HepG2 (cell line): ENCODE results near the gene ATP8B1. TPM values are rescaled to one million over a fixed set of nuclear protein-coding genes. Genes with fewer than 3 reads are reported as not detected.

Experiments
- HNF1A ChIP-seq, 2 experiments: sonication (generic) in 1 of 2; formaldehyde crosslinking in 1 of 2; IDR thresholded peaks; 2 replicates each; pipeline versions ENCODE4 v1.4.0 to v1.6.1; 2016 to 2020; ENCODE audit warnings: borderline replicate concordance in 1 of 2, low read depth in 1 of 2, mild to moderate bottlenecking in 1 of 2, missing genetic modification reagents in 1 of 2
- HNF1B ChIP-seq: sonication (generic); formaldehyde crosslinking; IDR thresholded peaks from 2 replicates; pipeline ENCODE4 v1.5.1; 2020; ENCODE audit warnings: mild to moderate bottlenecking, moderate library complexity, missing genetic modification reagents
- KDM5B ChIP-seq: sonication (generic); formaldehyde crosslinking; IDR thresholded peaks from 2 replicates; pipeline ENCODE4 v1.4.0; 2020; ENCODE audit warnings: missing genetic modification reagents, mild to moderate bottlenecking, borderline replicate concordance
- MTERF4 ChIP-seq: sonication (generic); formaldehyde crosslinking; IDR thresholded peaks from 2 replicates; pipeline ENCODE4 v1.8.0; 2023; ENCODE audit warnings: mild to moderate bottlenecking, missing genetic modification reagents
- MTF1 ChIP-seq: sonication (generic); formaldehyde crosslinking; IDR thresholded peaks from 2 replicates; pipeline ENCODE4 v1.5.0; 2020; ENCODE audit warnings: missing genetic modification reagents
- NFE2L2 ChIP-seq: fragments of 150-350 bp; IDR thresholded peaks from 2 replicates; pipeline ENCODE4 v1.6.1; 2014; ENCODE audit warnings: low read length
- NFIC ChIP-seq: IDR thresholded peaks from 2 replicates; pipeline ENCODE4 v1.6.1; 2012; ENCODE audit warnings: mild to moderate bottlenecking, low read length, inconsistent platforms
- PAF1 ChIP-seq: IDR thresholded peaks from 2 replicates; pipeline ENCODE4 v1.6.1; 2016; ENCODE audit warnings: missing genetic modification reagents, missing compliant biosample characterization
- PHB2 ChIP-seq: fragments of 450-650 bp; IDR thresholded peaks from 2 replicates; pipeline ENCODE4 v1.6.1; 2018; ENCODE audit not compliant: partially characterized antibody
- PHF21A ChIP-seq: sonication (generic); formaldehyde crosslinking; IDR thresholded peaks from 2 replicates; pipeline ENCODE4 v1.5.0; 2020; ENCODE audit warnings: mild to moderate bottlenecking, missing genetic modification reagents
- SCMH1 ChIP-seq: sonication (generic); formaldehyde crosslinking; IDR thresholded peaks from 2 replicates; pipeline ENCODE4 v1.9.0; 2021; ENCODE audit warnings: missing genetic modification reagents, mild to moderate bottlenecking, borderline replicate concordance
- TAF1 ChIP-seq: sonication (generic); formaldehyde crosslinking; IDR thresholded peaks from 2 replicates; pipeline ENCODE4 v1.4.0; 2020; ENCODE audit warnings: missing genetic modification reagents
- ZNF234 ChIP-seq: sonication (generic); formaldehyde crosslinking; conservative IDR thresholded peaks from 2 replicates; pipeline ENCODE4 v1.5.1; 2020; ENCODE audit warnings: mild to moderate bottlenecking, missing genetic modification reagents
- ZNF24 ChIP-seq: fragments of 450-650 bp; IDR thresholded peaks from 2 replicates; pipeline ENCODE4 v1.6.1; 2017; ENCODE audit warnings: antibody characterized with exemption, mild to moderate bottlenecking
- ZNF33B ChIP-seq: sonication (generic); formaldehyde crosslinking; IDR thresholded peaks from 2 replicates; pipeline ENCODE4 v1.5.1; 2020; ENCODE audit warnings: mild to moderate bottlenecking, missing genetic modification reagents
- ZNF460 ChIP-seq: sonication (generic); formaldehyde crosslinking; IDR thresholded peaks from 2 replicates; pipeline ENCODE4 v1.5.1; 2020; ENCODE audit warnings: missing genetic modification reagents, mild to moderate bottlenecking, borderline replicate concordance
- ZNF530 ChIP-seq: sonication (generic); formaldehyde crosslinking; IDR thresholded peaks from 2 replicates; pipeline ENCODE4 v1.5.0; 2020; ENCODE audit warnings: low read depth, mild to moderate bottlenecking, missing genetic modification reagents
- ZNF563 ChIP-seq: sonication (generic); formaldehyde crosslinking; IDR thresholded peaks from 2 replicates; pipeline ENCODE4 v1.8.0; 2022; ENCODE audit warnings: mild to moderate bottlenecking, moderate library complexity, missing genetic modification reagents
- ZNF891 ChIP-seq: sonication (generic); formaldehyde crosslinking; IDR thresholded peaks from 2 replicates; pipeline ENCODE4 v1.5.0; 2020; ENCODE audit warnings: mild to moderate bottlenecking, missing genetic modification reagents
- ZZZ3 ChIP-seq: sonication (generic); formaldehyde crosslinking; IDR thresholded peaks from 2 replicates; pipeline ENCODE4 v1.4.0; 2020; ENCODE audit warnings: missing genetic modification reagents, mild to moderate bottlenecking, borderline replicate concordance
- polyA plus RNA-seq, 8 experiments: library from polyadenylated mRNA; depleted of rRNA in 3 of 8; stranded (reverse) in 7 of 8; unstranded in 1 of 8; fragments of >200 nt; fragmentation: Illumina TruSeq in 4 of 8; extraction: Trizol in 4 of 8; gene quantifications; 2 replicates each; pipeline versions ENCODE4 v1.2.1 to v1.2.3, GENCODE V29; 2011 to 2016; ENCODE audit warnings: low read depth in 4 of 8, missing spikeins in 1 of 8, mixed read lengths in 1 of 8; ENCODE audit not compliant: insufficient read depth in 1 of 8
- total RNA-seq, 5 experiments: library from RNA; depleted of rRNA; stranded (reverse); fragments of >200 nt; fragmentation: Illumina TruSeq; extraction: Trizol; gene quantifications; 2 replicates each; pipeline ENCODE4 v1.2.3, GENCODE V29; 2016; ENCODE audit warnings: low read depth in 1 of 5

ATP8B1 gene
- total and polyA plus RNA-seq, 2 of the 13 experiments (the other 11 are each of a cell fraction or from before 2014, with no cell fraction given): 2.8 to 4.0 TPM

- TF ChIP-seq ZNF460 (no peak), ZNF33B (no peak), SCMH1 (CRISPR knock-in tag) (no peak), ZNF891 (CRISPR knock-in tag) (no peak), NFE2L2 (no peak), ZNF24 (no peak), TAF1 (peak; percentile 66; the same call in 1 of the 2 replicates), PHB2 (no peak), KDM5B (CRISPR knock-in tag) (no peak; the same call in 1 of the 2 replicates), PHF21A (peak; percentile 64; the same call in 1 of the 2 replicates), HNF1B (CRISPR knock-in tag) (peak; percentile 80), ZZZ3 (CRISPR knock-in tag) (no peak), HNF1A (IDR thresholded peaks at IDR 0.05; ENCODE audit: low read depth) (no peak), HNF1A (CRISPR knock-in tag; IDR thresholded peaks at IDR 0.05; ENCODE audit: borderline replicate concordance) (peak; percentile 52; the same call in 1 of the 2 replicates), ZNF234 (CRISPR knock-in tag) (no peak), ZNF563 (CRISPR knock-in tag) (peak; percentile 79; the same call in 1 of the 2 replicates), NFIC (no peak), MTF1 (no peak), PAF1 (CRISPR knock-in tag) (no peak), ZNF530 (CRISPR knock-in tag) (no peak), MTERF4 (no peak)
These were observed 172.9 kb downstream of the ATP8B1 start (continued) for GRCh38 chr18:57630002-57630753.
